HS-5 (cell line): ENCODE results near the gene DDX46.
A peak's percentile ranks its signal among the peaks of the same experiment; 100 is the strongest.
"Not testable (repeated sequence)": the region's sequence is repeated elsewhere in the genome, so short reads cannot be mapped to it uniquely, and the experiment has no call there.

Experiments used
- DNase-seq: peaks from one replicate; pipeline ENCODE4 v3.0.0-alpha.2; 2012; ENCODE audit warnings: low read depth

DDX46 gene

GRCh38 chr5:134758504-134759341 lies at the start of gene DDX46:
Gene DDX46, plus strand, starts transcription at chr5:134758779. Its CDS starts 160 bp downstream, at chr5:134758939.
- DNase-seq, result no peak

- no peak for DNase-seq
These were observed 44.5 kb upstream of the DDX46 start for GRCh38 chr5:134714120-134714519.

GRCh38 chr5:134714541-134714940 lies 44.0 kb upstream of the DDX46 start:
- DNase-seq, result no peak

- not testable (repeated sequence) for DNase-seq
These were observed 43.1 kb upstream of the DDX46 start for GRCh38 chr5:134715466-134715865.

- no peak for DNase-seq
These were observed 33.7 kb upstream of the DDX46 start for GRCh38 chr5:134724872-134725271.

GRCh38 chr5:134732819-134733218 lies 25.8 kb upstream of the DDX46 start:
- no peak for DNase-seq

GRCh38 chr5:134735243-134735642 lies 23.3 kb upstream of the DDX46 start:
- DNase-seq, result no peak

- no peak for DNase-seq
These were observed 22.3 kb upstream of the DDX46 start for GRCh38 chr5:134736173-134736812.

GRCh38 chr5:134738133-134738962 lies 20.2 kb upstream of the DDX46 start, which contains the start of gene CAMLG:
Gene CAMLG, plus strand, starts transcription at chr5:134738548. Its CDS starts 73 bp downstream, at chr5:134738621.
- DNase-seq, result peak; percentile 91

DNA sequence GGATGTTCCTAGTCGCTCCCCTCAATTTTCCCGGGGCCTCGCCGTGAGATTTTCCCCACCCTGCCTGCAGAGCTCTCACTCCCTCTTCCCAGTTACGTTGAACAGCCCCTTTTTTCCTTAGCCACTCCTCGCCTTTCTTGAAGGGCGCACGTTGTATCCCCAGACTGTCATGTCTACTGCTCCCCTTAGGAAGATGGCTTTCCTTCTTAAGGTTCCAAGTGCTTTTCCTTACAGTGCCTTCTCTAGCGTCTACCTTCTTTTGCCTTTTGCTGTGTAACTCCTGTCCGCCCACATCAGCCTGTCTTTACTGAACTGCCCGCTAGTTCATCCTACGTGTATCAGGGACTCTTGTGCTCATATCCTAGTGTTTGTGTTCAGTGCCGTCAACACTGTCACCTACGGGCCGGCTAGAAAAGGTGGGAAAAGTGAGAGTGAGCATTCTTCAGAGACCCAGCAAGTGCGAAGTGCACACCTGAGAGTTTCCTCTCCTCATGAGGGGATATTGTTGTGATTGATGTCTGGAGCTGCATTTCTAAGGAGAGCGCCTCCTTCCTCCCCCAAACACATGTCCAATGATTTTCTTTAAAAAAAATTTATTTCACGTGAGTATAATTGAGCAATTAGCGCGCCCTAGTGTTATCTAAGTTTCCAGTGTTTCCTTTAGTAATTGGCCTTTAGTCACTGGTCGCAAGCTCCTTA lies 19.5 kb upstream of the DDX46 start:
- DNase-seq, result peak; percentile 25

GRCh38 chr5:134741052-134741451 lies 17.5 kb upstream of the DDX46 start:
- no peak for DNase-seq

DNA sequence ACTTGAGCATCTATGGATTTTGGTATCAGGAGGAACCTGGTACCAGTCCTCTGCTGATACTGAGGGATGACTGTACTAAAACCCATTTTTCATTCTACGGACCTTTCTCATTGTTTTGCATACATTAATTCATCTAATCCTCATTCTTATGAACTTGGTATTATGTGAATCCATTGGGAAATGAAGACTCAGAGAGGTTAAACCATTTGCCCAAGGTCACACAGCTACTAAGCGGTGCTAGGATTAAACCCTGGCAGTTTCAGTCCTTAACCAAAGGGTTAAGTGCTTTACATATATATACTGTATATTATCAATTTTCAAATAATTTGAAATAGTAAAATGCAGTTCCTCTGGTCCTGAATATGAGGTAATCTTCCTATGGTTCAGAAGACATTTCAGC lies 16.4 kb upstream of the DDX46 start:
- no peak for DNase-seq

- no peak for DNase-seq
These were observed 9.2 kb upstream of the DDX46 start for GRCh38 chr5:134749415-134749814.

- no peak for DNase-seq
These were observed 439 bp upstream of the DDX46 start for GRCh38 chr5:134758176-134758503.

- DNase-seq, result not testable (repeated sequence)
These were observed 9.1 kb downstream of the DDX46 start for GRCh38 chr5:134767528-134768291.

GRCh38 chr5:134769206-134769605 lies 10.6 kb downstream of the DDX46 start:
- peak; percentile 35 for DNase-seq

DNA sequence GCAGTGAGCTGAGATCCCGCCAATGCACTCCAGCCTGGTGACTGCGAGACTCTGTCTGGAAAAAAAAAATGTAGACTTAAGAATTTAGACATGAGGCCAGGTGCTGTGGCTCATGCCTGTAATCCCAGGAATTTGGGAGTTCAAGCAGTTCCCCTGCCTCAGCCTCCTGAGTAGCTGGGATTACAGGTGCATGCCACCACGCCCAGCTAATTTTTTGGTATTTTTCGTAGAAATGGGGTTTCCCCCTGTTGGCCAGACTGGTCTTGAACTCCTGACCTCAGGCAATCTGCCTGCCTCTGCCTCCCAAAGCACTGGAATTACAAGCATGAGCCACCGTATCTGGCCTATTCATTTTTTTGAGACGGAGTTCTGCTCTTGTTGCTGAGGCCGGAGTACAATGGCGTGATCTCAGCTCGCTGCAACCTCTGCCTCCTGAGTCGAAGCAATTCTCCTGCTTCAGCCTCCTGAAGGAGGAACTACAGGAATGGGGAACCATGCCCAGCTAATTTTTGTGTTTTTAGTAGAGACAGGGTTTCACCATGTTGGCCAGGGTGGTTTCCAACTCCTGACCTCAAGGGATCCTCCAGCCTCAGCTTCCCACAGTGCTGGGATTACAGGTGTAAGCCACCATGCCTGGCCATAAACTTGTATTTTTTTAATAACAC lies 14.0 kb downstream of the DDX46 start:
- no peak for DNase-seq

DNA sequence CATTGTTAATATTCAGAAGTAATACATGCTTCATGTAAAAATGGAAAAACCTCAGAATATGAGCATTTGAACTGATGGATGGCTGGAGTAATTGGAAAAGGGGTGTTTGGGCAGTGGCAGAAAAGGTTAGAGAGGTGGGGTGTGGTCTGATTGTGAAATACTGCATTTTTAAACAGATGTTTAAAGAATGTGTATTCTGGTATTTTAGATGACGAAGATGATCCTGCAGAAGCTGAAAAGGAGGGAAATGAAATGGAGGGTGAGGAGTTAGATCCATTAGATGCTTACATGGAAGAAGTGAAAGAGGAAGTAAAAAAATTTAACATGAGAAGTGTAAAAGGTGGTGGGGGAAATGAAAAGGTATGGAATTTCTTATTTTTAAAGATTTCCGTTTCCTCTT lies 18.8 kb downstream of the DDX46 start:
- DNase-seq, result no peak

- DNase-seq, result no peak
These were observed 25.8 kb downstream of the DDX46 start for GRCh38 chr5:134784241-134784920.
